ENCODE results near the gene METAP1D. TPM values are rescaled to one million over a fixed set of nuclear protein-coding genes. Genes with fewer than 3 reads are reported as not detected.

Gene METAP1D
- total and polyA plus RNA-seq, 4 donors = 2.5 to 17.8 (median 3.0) TPM

- ATAC-seq (ENCODE audit: insufficient read depth, low FRiP score) = no peak
- Histone ChIP-seq H3K36me3 (ENCODE audit: control insufficient read depth in 4 of 4, insufficient read depth in 4 of 4, low read length in 4 of 4) (no peaks in the 10 kb centered on the region), H3K4me1 (ENCODE audit: control insufficient read depth in 5 of 5, insufficient read depth in 5 of 5, low read length in 5 of 5) (peaks cover 0 to 1% (median 0%) of the 10 kb centered on the region in 5 donors), H3K9ac (ENCODE audit: insufficient read depth in 1 of 2, low read length in 2 of 2) (no peak overlapping the region), H3K27ac (ENCODE audit: low read depth in 1 of 2, low read length in 1 of 2) (no peak overlapping the region), H3K4me3 (no peak overlapping the region), H3K27me3 (ENCODE audit: control insufficient read depth in 3 of 3, insufficient read depth in 3 of 3, low read length in 2 of 3) (no peaks in the 10 kb centered on the region), H3K9me3 (ENCODE audit: control insufficient read depth in 4 of 4, insufficient read depth in 3 of 4, low read length in 3 of 4) (no peaks in the 10 kb centered on the region)
- TF ChIP-seq CTCF (IDR thresholded peaks at IDR 0.05; ENCODE audit: control extremely low read depth, extremely low read depth) = no peak
- DNase-seq = no peak
- 71 to 73% methylated on average over 9 of the region's 9 CpGs for WGBS, 2 donors
These were observed 13.1 kb downstream of the METAP1D start for GRCh38 chr2:172012677-172013391.

GRCh38 chr2:172013396-172013795 lies 13.6 kb downstream of the METAP1D start:
- Histone ChIP-seq H3K4me3 (no peak overlapping the region), H3K27ac (ENCODE audit: low read depth in 1 of 2, low read length in 1 of 2) (no peak overlapping the region), H3K9me3 (ENCODE audit: control insufficient read depth in 4 of 4, insufficient read depth in 3 of 4, low read length in 3 of 4) (no peaks in the 10 kb centered on the region), H3K4me1 (ENCODE audit: control insufficient read depth in 5 of 5, insufficient read depth in 5 of 5, low read length in 5 of 5) (peaks cover 0 to 1% (median 0%) of the 10 kb centered on the region in 5 donors), H3K36me3 (ENCODE audit: control insufficient read depth in 4 of 4, insufficient read depth in 4 of 4, low read length in 4 of 4) (no peaks in the 10 kb centered on the region), H3K9ac (ENCODE audit: insufficient read depth in 1 of 2, low read length in 2 of 2) (no peak overlapping the region), H3K27me3 (ENCODE audit: control insufficient read depth in 3 of 3, insufficient read depth in 3 of 3, low read length in 2 of 3) (no peaks in the 10 kb centered on the region)
- 59 to 79% methylated on average over 4 of the region's 4 CpGs for WGBS, 2 donors
- ATAC-seq (ENCODE audit: insufficient read depth, low FRiP score) = no peak
- DNase-seq = no peak
- no peak for TF ChIP-seq CTCF (IDR thresholded peaks at IDR 0.05; ENCODE audit: control extremely low read depth, extremely low read depth)

- no peaks in the 10 kb centered on the region for H3K36me3 ChIP-seq (ENCODE audit: control insufficient read depth in 4 of 4, insufficient read depth in 4 of 4, low read length in 4 of 4)
- TF ChIP-seq CTCF (IDR thresholded peaks at IDR 0.05; ENCODE audit: control extremely low read depth, extremely low read depth) = no peak
- DNase-seq = peak in 1 of 3 donors; percentile 23
- no peak overlapping the region for H3K4me3 ChIP-seq
- H3K27me3 ChIP-seq (ENCODE audit: control insufficient read depth in 3 of 3, insufficient read depth in 3 of 3, low read length in 2 of 3) = no peaks in the 10 kb centered on the region
- H3K9me3 ChIP-seq (ENCODE audit: control insufficient read depth in 4 of 4, insufficient read depth in 3 of 4, low read length in 3 of 4) = no peaks in the 10 kb centered on the region
- H3K9ac ChIP-seq (ENCODE audit: insufficient read depth in 1 of 2, low read length in 2 of 2) = no peak overlapping the region
- no peak overlapping the region for H3K27ac ChIP-seq (ENCODE audit: low read depth in 1 of 2, low read length in 1 of 2)
- H3K4me1 ChIP-seq (ENCODE audit: control insufficient read depth in 5 of 5, insufficient read depth in 5 of 5, low read length in 5 of 5) = peaks cover 0 to 12% (median 0%) of the 10 kb centered on the region in 5 donors
- no peak for ATAC-seq (ENCODE audit: insufficient read depth, low FRiP score)
- WGBS, 2 donors = 44 to 55% methylated on average over 8 of the region's 8 CpGs
These were observed 21.6 kb downstream of the METAP1D start for GRCh38 chr2:172021074-172021931.

Measured in lung (tissue), 12 donors.